ENCODE data around the gene PARVB.

The PARVB gene, protein sequence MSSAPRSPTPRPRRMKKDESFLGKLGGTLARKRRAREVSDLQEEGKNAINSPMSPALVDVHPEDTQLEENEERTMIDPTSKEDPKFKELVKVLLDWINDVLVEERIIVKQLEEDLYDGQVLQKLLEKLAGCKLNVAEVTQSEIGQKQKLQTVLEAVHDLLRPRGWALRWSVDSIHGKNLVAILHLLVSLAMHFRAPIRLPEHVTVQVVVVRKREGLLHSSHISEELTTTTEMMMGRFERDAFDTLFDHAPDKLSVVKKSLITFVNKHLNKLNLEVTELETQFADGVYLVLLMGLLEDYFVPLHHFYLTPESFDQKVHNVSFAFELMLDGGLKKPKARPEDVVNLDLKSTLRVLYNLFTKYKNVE

DNA sequence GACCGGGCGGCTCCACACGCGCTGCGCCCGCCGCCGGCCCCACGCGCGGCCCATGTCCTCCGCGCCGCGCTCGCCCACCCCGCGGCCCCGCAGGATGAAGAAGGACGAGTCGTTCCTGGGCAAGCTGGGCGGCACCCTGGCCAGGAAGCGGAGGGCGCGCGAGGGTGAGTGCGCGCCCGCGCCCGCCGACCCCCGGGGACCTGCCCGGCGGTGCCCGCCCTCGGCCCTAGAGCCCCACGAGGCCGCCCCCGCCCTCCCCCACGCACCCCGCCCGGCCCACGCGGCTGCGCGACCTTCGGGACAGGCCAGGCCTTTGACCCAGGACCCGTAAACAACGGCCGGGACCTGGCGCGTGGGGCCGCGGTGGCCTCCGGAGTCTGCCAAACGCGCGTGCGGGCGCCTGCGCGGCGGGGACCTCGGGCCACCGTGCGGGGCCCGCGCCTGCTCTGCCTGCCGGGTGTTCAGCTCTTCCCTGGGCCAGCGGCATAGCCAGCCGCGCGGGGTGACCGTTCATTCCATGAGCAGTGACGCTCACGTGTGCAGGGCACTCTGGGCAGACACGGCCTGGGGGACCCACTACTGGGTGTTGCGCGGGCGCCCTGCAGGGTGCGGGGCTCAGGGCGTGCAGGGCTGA, at the start of gene PARVB:
Gene PARVB, plus strand, starts transcription at position 15 of the 634 bp plus-strand sequence. Its CDS starts 38 bp downstream, at position 53.
- peak; percentile 5 for DNase-seq (ENCODE audit: low spot score)

- no peak for DNase-seq (ENCODE audit: low spot score)
These were observed 49.1 kb upstream of the PARVB start for GRCh38 chr22:43975041-43975440.

DNA sequence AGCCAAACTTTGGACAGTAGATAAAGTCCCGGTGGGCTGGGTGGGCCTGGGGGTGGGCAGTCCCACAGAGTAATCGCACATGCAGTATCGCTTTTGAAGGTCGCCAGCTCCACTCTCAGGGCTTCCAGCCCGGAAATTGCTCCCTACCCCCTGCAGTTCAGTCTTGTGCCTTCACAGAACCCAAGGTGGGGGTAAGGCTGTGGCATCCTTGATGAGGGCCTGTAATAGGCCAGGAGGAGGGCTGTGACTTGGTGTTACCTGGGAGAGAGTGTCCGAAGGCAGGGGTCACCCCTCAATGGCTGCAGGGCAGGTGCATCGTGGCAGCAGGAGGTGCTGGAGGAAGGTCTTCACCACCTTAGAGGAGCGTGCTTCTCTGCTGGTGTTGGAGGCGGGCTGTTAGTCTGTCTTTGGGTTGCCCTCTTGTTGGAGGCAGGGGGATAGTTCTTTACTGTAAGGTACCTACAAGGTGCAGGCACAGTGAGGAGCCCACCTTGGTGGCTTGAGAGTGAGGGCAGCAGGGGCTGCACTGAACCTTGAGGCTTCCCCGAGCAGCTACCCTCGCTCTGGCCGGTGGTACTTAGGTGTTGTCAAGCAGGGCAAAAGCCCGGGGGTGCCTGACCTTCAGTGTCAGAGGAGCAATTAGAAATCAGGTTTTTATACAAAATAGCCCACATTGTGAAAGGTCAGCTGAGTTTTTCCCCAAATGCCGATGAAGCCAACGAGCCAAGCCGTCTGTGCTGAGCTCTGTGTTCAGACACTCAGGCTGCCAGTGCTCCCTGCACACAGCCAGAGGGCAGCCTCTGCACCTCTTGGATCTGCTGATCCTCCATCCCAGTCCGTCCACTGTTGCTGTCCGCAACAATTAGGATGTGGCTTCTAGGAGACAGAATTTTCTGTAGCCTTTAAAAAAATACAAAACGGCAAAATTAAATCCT, 47.0 kb upstream of the PARVB start:
- DNase-seq (ENCODE audit: low spot score), result no peak

DNA sequence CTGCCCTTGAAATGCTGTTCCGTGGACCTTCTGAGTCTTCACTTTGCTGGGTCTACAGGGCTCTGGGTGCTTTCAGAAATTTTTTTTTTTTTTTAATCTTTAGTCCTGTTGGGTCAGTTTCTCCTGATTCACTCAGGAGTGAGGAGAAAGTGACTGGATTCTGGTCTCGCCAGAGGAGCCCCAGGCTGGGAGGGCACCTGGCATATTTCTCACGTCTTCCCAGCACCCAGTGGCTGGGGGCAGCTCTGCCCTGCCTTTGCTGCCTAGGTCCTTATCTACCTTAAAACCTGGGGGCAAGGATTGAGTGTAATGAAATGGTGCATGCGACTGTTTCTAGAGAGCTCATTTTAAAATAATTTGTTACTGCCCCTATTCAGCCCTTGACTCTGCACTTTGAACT, 45.5 kb upstream of the PARVB start:
- DNase-seq (ENCODE audit: low spot score), result no peak

DNA sequence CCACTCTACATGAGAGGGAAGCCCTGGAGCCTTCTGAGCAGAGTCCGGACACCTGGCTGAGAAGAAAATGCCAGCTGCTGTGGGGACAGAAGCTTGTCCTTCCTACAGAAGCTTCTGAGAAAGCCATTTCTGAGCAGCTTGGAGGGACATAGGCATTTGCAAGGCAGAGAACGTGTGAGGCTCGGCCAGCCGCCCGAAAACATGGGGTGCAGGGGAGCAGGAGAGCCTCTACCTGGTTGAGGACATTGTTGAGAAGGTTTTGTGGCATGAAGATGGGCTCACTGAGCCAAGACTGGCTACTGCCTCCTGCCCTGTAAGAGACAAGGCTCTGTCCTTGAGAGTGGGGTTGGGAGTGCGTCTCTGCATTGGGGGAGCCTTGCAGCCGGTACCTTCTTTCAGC, 43.5 kb upstream of the PARVB start:
- no peak for DNase-seq (ENCODE audit: low spot score)

GRCh38 chr22:43980996-43981395, 43.1 kb upstream of the PARVB start:
- no peak for DNase-seq (ENCODE audit: low spot score)

DNA sequence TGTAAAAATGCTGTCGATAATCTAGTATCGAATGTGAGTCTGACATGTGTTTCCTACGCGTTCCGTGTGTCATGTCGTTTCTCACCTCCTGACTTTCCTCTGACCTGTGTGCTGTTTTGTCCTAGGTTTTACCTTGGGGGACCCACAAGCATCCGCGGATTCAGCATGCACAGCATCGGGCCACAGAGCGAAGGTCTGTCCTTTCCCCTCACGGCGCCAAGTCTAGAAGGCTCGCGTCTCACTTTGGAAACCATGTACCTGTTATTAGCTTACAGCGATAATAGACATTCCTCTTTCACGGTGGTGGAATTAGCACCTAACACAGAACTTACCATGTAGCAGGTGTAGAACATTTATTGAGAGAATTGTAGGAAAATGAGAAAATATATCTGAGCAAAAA, 40.3 kb upstream of the PARVB start:
- no peak for DNase-seq (ENCODE audit: low spot score)

DNA sequence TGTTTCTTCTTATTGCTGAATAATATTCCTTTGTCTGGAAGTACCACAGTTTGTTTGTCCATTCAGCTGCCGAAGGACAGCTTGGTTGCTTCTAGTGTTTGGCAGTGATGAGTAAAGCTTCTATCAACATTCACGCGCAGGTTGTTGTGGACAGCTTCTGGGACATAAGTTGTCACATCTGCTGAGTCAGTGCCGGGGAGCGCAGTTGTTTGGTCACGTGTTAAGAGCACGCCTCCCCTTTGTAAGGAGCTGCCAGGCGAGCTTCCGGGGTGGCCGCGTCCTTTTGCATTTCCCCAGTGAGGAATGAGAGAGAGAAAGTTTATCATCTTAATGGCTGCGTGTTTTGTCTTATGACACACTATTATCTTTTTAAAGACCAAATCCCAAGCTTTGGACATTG, 38.6 kb upstream of the PARVB start:
- no peak for DNase-seq (ENCODE audit: low spot score)

GRCh38 chr22:43988116-43988820, 35.8 kb upstream of the PARVB start:
- no peak for DNase-seq (ENCODE audit: low spot score)

- no peak for DNase-seq (ENCODE audit: low spot score)
These were observed 35.1 kb upstream of the PARVB start for GRCh38 chr22:43988960-43989359.

DNA sequence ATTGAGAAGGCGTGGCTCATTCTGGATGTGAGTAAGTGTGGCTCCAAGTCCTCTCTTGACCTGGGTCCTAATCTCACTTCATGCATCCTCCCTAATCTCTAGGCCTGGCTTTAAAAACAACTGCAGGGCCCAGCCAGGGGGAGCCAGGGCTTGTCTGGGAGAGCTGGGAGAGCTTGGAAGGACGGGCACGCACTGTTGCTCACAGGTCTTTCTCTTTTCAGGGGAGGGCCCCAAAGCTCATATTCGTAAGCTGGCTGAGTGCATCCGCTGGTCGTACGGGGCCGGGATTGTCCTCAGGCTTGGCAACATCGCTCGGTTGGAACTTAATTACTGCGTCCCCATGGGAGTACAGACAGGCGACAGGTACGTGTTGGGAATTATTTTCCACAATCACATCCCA, 34.1 kb upstream of the PARVB start:
- DNase-seq (ENCODE audit: low spot score), result no peak

GRCh38 chr22:43991316-43992020, 32.6 kb upstream of the PARVB start:
- DNase-seq (ENCODE audit: low spot score), result no peak

DNA sequence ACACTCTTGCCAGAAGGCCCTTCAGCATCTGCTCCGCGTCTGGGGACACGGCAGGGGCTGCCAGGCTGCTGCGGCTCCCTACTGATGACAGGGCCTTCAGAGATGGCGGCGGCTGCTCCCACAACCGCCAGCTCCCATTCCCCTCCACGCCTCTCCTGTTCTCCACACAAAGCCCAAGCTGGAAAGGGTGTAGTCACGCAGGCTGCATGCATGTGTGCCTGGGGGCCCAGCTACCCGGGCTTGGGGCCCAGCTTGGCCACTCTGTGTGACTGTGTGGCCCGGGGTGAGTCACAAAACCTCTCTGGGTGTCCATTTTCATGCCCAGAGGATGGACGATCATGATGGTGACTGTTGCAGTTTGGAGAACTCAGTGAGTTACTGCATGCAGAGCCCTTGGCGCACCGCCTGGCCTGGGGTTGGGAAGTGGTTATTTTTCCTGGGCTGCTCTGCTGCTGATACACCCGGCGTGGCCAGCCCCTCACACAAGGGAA, 31.7 kb upstream of the PARVB start:
- DNase-seq (ENCODE audit: low spot score), result no peak

- peak; percentile 68 for DNase-seq (ENCODE audit: low spot score)
These were observed 30.9 kb upstream of the PARVB start for GRCh38 chr22:43993072-43993760.

DNA sequence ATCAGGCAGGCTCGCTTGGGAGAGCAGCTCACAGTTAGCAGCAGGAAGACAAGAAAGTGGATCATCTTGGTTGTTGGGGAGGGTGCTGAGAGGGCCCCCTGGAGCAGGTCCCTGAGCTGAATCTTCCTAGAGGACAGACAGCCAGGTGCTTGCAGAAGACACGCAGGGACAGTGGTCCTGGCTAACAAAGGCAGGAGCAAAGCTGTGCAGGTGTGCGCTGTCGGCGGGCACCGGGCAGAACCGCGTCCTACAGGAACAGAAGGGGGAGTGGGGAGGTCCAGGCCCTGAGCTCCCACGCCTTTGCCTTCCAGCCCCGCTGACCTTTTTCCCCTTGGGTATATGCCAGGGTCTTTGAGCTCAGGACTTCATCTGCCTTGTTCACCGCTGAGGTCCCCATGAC, 30.1 kb upstream of the PARVB start:
- no peak for DNase-seq (ENCODE audit: low spot score)

DNA sequence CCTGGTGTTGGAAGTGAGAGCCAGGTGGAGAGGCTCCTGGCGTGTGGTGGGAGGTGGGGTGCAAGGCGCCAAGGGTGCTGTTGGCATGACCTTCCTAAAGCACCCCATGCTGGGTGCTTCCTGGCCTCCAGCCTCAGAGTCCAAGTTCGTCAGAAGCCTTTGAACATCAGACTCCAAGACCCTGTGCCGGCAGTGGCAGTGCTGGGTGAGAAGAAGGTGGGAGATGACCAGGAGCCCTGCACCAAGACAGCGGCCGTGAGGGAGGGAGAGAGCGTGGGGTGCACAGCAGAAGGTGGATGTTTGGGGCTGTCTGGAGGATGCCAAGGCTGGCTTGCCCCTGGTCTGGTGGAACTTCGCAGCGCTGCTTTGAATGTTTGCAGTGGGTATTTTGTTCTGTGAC, 29.7 kb upstream of the PARVB start:
- no peak for DNase-seq (ENCODE audit: low spot score)

GRCh38 chr22:43995057-43995685, 28.9 kb upstream of the PARVB start:
- no peak for DNase-seq (ENCODE audit: low spot score)

GRCh38 chr22:43995798-43996169, 28.3 kb upstream of the PARVB start:
- DNase-seq (ENCODE audit: low spot score), result no peak

DNA sequence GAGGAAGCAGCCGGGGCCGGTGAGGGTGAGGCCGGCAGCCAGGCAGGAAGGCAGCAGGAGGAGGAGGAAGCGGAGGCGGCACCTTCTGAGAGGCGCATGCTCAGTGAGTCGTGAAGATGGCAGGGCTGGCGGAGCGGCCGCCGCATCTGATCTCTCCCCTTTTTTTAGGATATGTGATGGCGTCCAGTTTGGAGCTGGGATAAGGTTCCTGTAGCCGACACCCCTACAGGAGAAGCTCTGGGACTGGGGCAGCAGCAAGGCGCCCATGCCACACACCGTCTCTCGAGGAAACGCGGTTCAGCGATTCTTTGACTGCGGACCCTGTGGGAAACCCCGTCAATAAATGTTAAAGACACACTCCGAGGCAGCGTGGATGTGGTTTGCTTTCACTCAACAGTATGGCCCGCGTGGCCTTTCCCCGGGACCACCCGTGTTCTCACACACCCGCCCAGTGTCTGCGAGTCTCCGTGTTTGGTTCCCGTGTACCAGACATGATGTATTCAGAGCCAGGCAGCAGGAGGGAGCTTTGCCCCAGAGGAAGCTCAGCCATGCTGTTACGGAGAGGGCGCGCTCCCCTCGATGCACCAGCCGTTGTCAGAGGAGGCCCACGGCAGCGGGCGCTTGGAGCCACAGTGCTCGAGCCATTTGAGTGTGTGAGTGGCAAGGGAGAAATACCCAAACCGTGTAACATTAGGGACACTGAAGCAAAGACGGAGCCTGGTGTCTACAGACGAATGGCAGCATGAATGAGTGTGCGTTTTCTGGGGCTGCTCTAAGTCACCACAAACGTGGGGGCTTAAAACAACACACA, 27.7 kb upstream of the PARVB start:
- peak; percentile 72 for DNase-seq (ENCODE audit: low spot score)

DNA sequence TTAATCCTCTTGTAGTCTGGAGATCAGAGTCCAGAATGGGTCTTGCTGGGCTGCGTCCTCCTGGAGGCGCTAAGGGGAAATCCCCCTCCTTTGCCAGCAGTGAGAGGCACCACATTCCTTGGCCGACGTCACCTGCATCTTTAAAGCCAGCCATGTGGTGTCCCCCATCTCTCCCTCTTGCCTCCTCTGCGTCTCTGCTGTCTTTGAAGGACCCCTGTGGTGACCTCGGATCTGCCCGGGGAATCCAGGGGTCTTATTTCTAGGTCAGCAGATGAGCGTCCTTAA, 27.2 kb upstream of the PARVB start:
- no peak for DNase-seq (ENCODE audit: low spot score)
